ENCODE results near the gene GBF1. TPM values are rescaled to one million over a fixed set of nuclear protein-coding genes. Genes with fewer than 3 reads are reported as not detected.

GBF1 gene
- total and polyA plus RNA-seq, 2 of the 13 experiments (the other 11 are each of a cell fraction or from before 2014, with no cell fraction given): 17.1 to 21.9 TPM

GRCh38 chr10:102264371-102264770 is 19.0 kb downstream of the GBF1 start (continued):
- TF ChIP-seq ZNF891 (CRISPR knock-in tag; IDR thresholded peaks at IDR 0.05) (no peak), ATF7-NPFF (CRISPR knock-in tag; IDR thresholded peaks at IDR 0.05; ENCODE audit: low read depth) (no peak), ZNF432 (CRISPR knock-in tag; IDR thresholded peaks at IDR 0.05; ENCODE audit: borderline replicate concordance) (no peak)

GRCh38 chr10:102266670-102267069 is 21.3 kb downstream of the GBF1 start:
- intact Hi-C loops (cut with micrococcal nuclease; ENCODE audit: unreplicated experiment) (no loop called here), in situ Hi-C loops (cut with HindIII; ENCODE audit: extremely low pct_ligation_motif_present, low pct_unique_long_range_greater_than_20kb) (no loop called here)
- H3K27ac ChIP-seq (ENCODE audit: extremely low read length, insufficient read depth, low read length): no peak overlapping the region
- peaks cover 7% of the 10 kb centered on the region; the same call in 1 of the 2 replicates for H4K20me1 ChIP-seq (ENCODE audit: insufficient read depth, low read length)
- H3K36me3 ChIP-seq (replicated peaks in 1 of 2; ENCODE audit: control insufficient read depth in 1 of 2, insufficient read depth in 2 of 2, low read length in 2 of 2): peaks cover 2 to 35% of the 10 kb centered on the region in 2 experiments; a peak in 4 of 5 replicates
- 94% methylated on average over 3 of the region's 3 CpGs for WGBS (ENCODE audit: low lambda C conversion rate)
- peaks cover 16% of the 10 kb centered on the region for H3K4me1 ChIP-seq (ENCODE audit: insufficient read depth, low read length)
- peaks cover 24% of the 10 kb centered on the region for H3K79me2 ChIP-seq (ENCODE audit: insufficient read depth, low read length)
- FAIRE-seq (no peak), DNase-seq (ENCODE audit: low spot score) (no peak), ATAC-seq (no peak)
- ChIA-PET POLR2A (interaction anchor here (1.0 kb wide), 1 partner anchor 21 kb away, joined by 3 read pairs; the partner anchor contains the start of gene GBF1), CTCF (ENCODE audit: low intra/inter-chr PET ratio, low total read pairs) (no interaction called here)
- H3K4me3 ChIP-seq (replicated peaks in 1 of 3; ENCODE audit: insufficient read depth in 1 of 3, low read depth in 2 of 3, low read length in 3 of 3): no peak overlapping the region
- H2AFZ ChIP-seq (ENCODE audit: low read length): no peak overlapping the region
- no peak overlapping the region for H3K4me2 ChIP-seq (ENCODE audit: low read depth, low read length)
- no peak overlapping the region for H3K9ac ChIP-seq (ENCODE audit: insufficient read depth, low read depth, low read length)
- no TSS peak for BruUV-seq (replicated peaks)
- H3K27me3 ChIP-seq (ENCODE audit: control insufficient read depth in 1 of 2, insufficient read depth in 2 of 2, low read length in 2 of 2): no peaks in the 10 kb centered on the region
- H3K9me3 ChIP-seq (ENCODE audit: low read length): no peaks in the 10 kb centered on the region
- no peak for TF ChIP-seq ISX (CRISPR knock-in tag; conservative IDR thresholded peaks at IDR 0.05)
- no peak for TF ChIP-seq WIZ (CRISPR knock-in tag; IDR thresholded peaks at IDR 0.05)
- no peak for TF ChIP-seq SIX1 (CRISPR knock-in tag; IDR thresholded peaks at IDR 0.05; ENCODE audit: borderline replicate concordance)
- no peak for TF ChIP-seq ZMAT5 (CRISPR knock-in tag; IDR thresholded peaks at IDR 0.05; ENCODE audit: borderline replicate concordance, low read depth)
- no peak for TF ChIP-seq ZNF329 (CRISPR knock-in tag; IDR thresholded peaks at IDR 0.05; ENCODE audit: low read depth)
- TF ChIP-seq FOXK1 (CRISPR knock-in tag; IDR thresholded peaks at IDR 0.05; ENCODE audit: borderline replicate concordance, low read depth): no peak
- TF ChIP-seq, protein P1, sequence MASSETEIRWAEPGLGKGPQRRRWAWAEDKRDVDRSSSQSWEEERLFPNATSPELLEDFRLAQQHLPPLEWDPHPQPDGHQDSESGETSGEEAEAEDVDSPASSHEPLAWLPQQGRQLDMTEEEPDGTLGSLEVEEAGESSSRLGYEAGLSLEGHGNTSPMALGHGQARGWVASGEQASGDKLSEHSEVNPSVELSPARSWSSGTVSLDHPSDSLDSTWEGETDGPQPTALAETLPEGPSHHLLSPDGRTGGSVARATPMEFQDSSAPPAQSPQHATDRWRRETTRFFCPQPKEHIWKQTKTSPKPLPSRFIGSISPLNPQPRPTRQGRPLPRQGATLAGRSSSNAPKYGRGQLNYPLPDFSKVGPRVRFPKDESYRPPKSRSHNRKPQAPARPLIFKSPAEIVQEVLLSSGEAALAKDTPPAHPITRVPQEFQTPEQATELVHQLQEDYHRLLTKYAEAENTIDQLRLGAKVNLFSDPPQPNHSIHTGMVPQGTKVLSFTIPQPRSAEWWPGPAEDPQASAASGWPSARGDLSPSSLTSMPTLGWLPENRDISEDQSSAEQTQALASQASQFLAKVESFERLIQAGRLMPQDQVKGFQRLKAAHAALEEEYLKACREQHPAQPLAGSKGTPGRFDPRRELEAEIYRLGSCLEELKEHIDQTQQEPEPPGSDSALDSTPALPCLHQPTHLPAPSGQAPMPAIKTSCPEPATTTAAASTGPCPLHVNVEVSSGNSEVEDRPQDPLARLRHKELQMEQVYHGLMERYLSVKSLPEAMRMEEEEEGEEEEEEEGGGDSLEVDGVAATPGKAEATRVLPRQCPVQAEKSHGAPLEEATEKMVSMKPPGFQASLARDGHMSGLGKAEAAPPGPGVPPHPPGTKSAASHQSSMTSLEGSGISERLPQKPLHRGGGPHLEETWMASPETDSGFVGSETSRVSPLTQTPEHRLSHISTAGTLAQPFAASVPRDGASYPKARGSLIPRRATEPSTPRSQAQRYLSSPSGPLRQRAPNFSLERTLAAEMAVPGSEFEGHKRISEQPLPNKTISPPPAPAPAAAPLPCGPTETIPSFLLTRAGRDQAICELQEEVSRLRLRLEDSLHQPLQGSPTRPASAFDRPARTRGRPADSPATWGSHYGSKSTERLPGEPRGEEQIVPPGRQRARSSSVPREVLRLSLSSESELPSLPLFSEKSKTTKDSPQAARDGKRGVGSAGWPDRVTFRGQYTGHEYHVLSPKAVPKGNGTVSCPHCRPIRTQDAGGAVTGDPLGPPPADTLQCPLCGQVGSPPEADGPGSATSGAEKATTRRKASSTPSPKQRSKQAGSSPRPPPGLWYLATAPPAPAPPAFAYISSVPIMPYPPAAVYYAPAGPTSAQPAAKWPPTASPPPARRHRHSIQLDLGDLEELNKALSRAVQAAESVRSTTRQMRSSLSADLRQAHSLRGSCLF (CRISPR knock-in tag; IDR thresholded peaks at IDR 0.05; ENCODE audit: borderline replicate concordance): no peak
- TF ChIP-seq, protein P2, sequence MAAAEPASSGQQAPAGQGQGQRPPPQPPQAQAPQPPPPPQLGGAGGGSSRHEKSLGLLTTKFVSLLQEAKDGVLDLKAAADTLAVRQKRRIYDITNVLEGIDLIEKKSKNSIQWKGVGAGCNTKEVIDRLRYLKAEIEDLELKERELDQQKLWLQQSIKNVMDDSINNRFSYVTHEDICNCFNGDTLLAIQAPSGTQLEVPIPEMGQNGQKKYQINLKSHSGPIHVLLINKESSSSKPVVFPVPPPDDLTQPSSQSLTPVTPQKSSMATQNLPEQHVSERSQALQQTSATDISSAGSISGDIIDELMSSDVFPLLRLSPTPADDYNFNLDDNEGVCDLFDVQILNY (CRISPR knock-in tag; conservative IDR thresholded peaks at IDR 0.05): no peak
- no peak for TF ChIP-seq PATZ1 (CRISPR knock-in tag; IDR thresholded peaks at IDR 0.05)
- no peak for TF ChIP-seq ZMYM4 (CRISPR knock-in tag; IDR thresholded peaks at IDR 0.05)
- no peak for TF ChIP-seq ZBTB3 (CRISPR knock-in tag; IDR thresholded peaks at IDR 0.05; ENCODE audit: borderline replicate concordance, low read depth)
- TF ChIP-seq ZNF781 (CRISPR knock-in tag; IDR thresholded peaks at IDR 0.05; ENCODE audit: borderline replicate concordance, not compliant biosample characterization): no peak
